K562 (cell line): ENCODE data around the gene OR14J1. TPM values are rescaled to one million over a fixed set of nuclear protein-coding genes. Genes with fewer than 3 reads are reported as not detected.

Experiments used
- ATAC-seq: fragments of 200-7000 bp; cut with Tn5 transposase; 3 replicates; pipeline ENCODE4 v1.9.1; 2020; ENCODE audit warnings: moderate library complexity
- BruUV-seq: library from RNA; stranded (reverse); fragments of 400-500 nt; replicated peaks from 2 replicates; lab custom pipeline; 2021; lab: Mats Ljungman, UMichigan
- CTCF ChIA-PET: fragments of 300-600 bp; formaldehyde crosslinking; extraction: SDS; loops from one replicate; lab custom pipeline; 2021; ENCODE audit warnings: low intra/inter-chr PET ratio; lab: Yijun Ruan, JAX
- POLR2A ChIA-PET: fragments of 300-600, 350-650 bp; sonication (Branson Sonifier 250); formaldehyde crosslinking; extraction: SDS; loops from one replicate; lab custom pipeline; 2021; ENCODE audit warnings: antibody characterized with exemption, inconsistent platforms; lab: Yijun Ruan, JAX
- DNase-seq, 4 experiments: peaks; one replicate each; pipeline versions ENCODE4 v3.0.0 to v3.0.0-alpha.2; 2011 to 2018; ENCODE audit warnings: low spot score in 3 of 4, mixed read lengths in 3 of 4; ENCODE audit errors: extremely low read depth in 1 of 4
- FAIRE-seq: peaks from 2 replicates; lab custom pipeline; 2011; peaks lifted over from hg19 to GRCh38; lab: Jason Lieb, UNC
- H2AFZ ChIP-seq: 2 replicates; pipeline ENCODE4 v1.6.0; 2011; ENCODE audit warnings: low read depth, low read length, control low read depth, inconsistent platforms
- H3K27ac ChIP-seq: fragments of 200-600 bp; 3 replicates; pipeline ENCODE4 v1.8.0; 2011; ENCODE audit warnings: low read depth, mild to moderate bottlenecking, control low read depth, inconsistent platforms, low read length, moderate library complexity, mixed read lengths; ENCODE audit errors: extremely low read depth
- H3K27me3 ChIP-seq, 2 experiments: fragments of 300-600 bp in 1 of 2; 2 replicates in 1 of 2; 3 replicates in 1 of 2; pipeline versions ENCODE4 v1.6.0 to v1.8.0; 2011; ENCODE audit warnings: inconsistent platforms in 2 of 2, low read length in 2 of 2, mild to moderate bottlenecking in 1 of 2, mixed read lengths in 1 of 2, moderate library complexity in 1 of 2; ENCODE audit not compliant: control insufficient read depth in 2 of 2, insufficient read depth in 2 of 2
- H3K36me3 ChIP-seq: fragments of 300-600 bp; 3 replicates; pipeline ENCODE4 v1.8.0; 2011; ENCODE audit warnings: mild to moderate bottlenecking, low read length, inconsistent platforms; ENCODE audit not compliant: control insufficient read depth, insufficient read depth
- H3K4me1 ChIP-seq, 2 experiments: fragments of 200-600 bp in 1 of 2; replicated peaks in 1 of 2; 2 replicates in 1 of 2; 3 replicates in 1 of 2; pipeline versions ENCODE4 v1.5.1 to v1.8.0; 2011; ENCODE audit warnings: inconsistent platforms in 2 of 2, low read length in 2 of 2, mild to moderate bottlenecking in 1 of 2, mixed read lengths in 1 of 2, moderate library complexity in 1 of 2; ENCODE audit not compliant: control insufficient read depth in 2 of 2, insufficient read depth in 2 of 2
- H3K4me2 ChIP-seq: 2 replicates; pipeline ENCODE4 v1.6.1; 2011; ENCODE audit warnings: low read length, control low read depth, inconsistent platforms, mixed read lengths; ENCODE audit not compliant: insufficient read depth
- H3K4me3 ChIP-seq: fragments of 200-600 bp; sonication (generic), shearing (Covaris generic); 2 replicates; pipeline ENCODE4 v1.5.1; 2016; ENCODE audit warnings: control low read depth, inconsistent platforms
- H3K79me2 ChIP-seq: fragments of 200-600 bp; 3 replicates; pipeline ENCODE4 v1.8.0; 2011; ENCODE audit warnings: low read length, inconsistent platforms; ENCODE audit not compliant: control insufficient read depth, insufficient read depth
- H3K9ac ChIP-seq, 2 experiments: 2 replicates each; pipeline versions ENCODE4 v1.6.0 to v1.6.1; 2011; ENCODE audit warnings: low read depth in 2 of 2, low read length in 2 of 2, control low read depth in 1 of 2, inconsistent platforms in 1 of 2, mild to moderate bottlenecking in 1 of 2, mixed read lengths in 1 of 2; ENCODE audit not compliant: insufficient read depth in 1 of 2
- H3K9me1 ChIP-seq: one replicate; pipeline ENCODE4 v1.6.0; 2011; ENCODE audit warnings: inconsistent platforms, mild to moderate bottlenecking, low read length, moderate library complexity; ENCODE audit not compliant: control insufficient read depth, insufficient read depth
- H3K9me3 ChIP-seq: replicated peaks from 2 replicates; pipeline ENCODE4 v1.5.1; 2011; ENCODE audit warnings: low read depth, low read length, inconsistent platforms; ENCODE audit not compliant: control insufficient read depth, insufficient read depth
- H4K20me1 ChIP-seq: replicated peaks from 2 replicates; pipeline ENCODE4 v1.6.1; 2011; ENCODE audit warnings: low read length, inconsistent platforms, mixed read lengths; ENCODE audit not compliant: control insufficient read depth, insufficient read depth
- C11orf30 ChIP-seq: fragments of 450-650 bp; IDR thresholded peaks from 2 replicates; pipeline ENCODE4 v1.6.1; 2016; ENCODE audit warnings: low read depth, mild to moderate bottlenecking
- ILF3 ChIP-seq: fragments of 450-650 bp; IDR thresholded peaks from 2 replicates; pipeline ENCODE4 v1.6.1; 2018; ENCODE audit warnings: antibody characterized with exemption, mild to moderate bottlenecking, moderate library complexity, borderline replicate concordance
- MAFF ChIP-seq: IDR thresholded peaks from 2 replicates; pipeline ENCODE4 v1.6.1; 2012; ENCODE audit warnings: low read length, improper control_type of control experiment
- NFE2 ChIP-seq: IDR thresholded peaks from 2 replicates; pipeline ENCODE4 v1.6.1; 2014; ENCODE audit warnings: antibody characterized with exemption, low read depth
- RBM17 ChIP-seq: fragments of 200-400 bp; formaldehyde crosslinking; IDR thresholded peaks from 2 replicates; pipeline ENCODE4 v1.6.1; 2017; ENCODE audit warnings: low read depth, mild to moderate bottlenecking, low read length, borderline replicate concordance
- RBM39 ChIP-seq: fragments of 200-400 bp; formaldehyde crosslinking; optimal IDR thresholded peaks from 2 replicates; pipeline ENCODE3; 2018; ENCODE audit warnings: low read depth, low read length
- RCOR1 ChIP-seq, 2 experiments: IDR thresholded peaks; 2 replicates each; pipeline ENCODE4 v1.6.1; 2012; ENCODE audit warnings: low read depth in 2 of 2, low read length in 2 of 2, borderline replicate concordance in 1 of 2, improper control_type of control experiment in 1 of 2
- TEAD1 ChIP-seq, 2 experiments: fragments of 450-650 bp in 1 of 2; sonication (generic) in 1 of 2; formaldehyde crosslinking; IDR thresholded peaks; 2 replicates each; pipeline versions ENCODE4 v1.4.0 to v1.8.0; 2020 to 2022; ENCODE audit warnings: mild to moderate bottlenecking in 2 of 2, missing genetic modification reagents in 1 of 2
- ZNF134 ChIP-seq: fragments of 250-450 bp; sonication (Bioruptor Pico); conservative IDR thresholded peaks from 2 replicates; pipeline ENCODE4 v1.4.0; 2020
- ZNF316 ChIP-seq: fragments of 450-650 bp; IDR thresholded peaks from 2 replicates; pipeline ENCODE4 v1.6.1; 2016
- in situ Hi-C: fragments of 300-500 bp; cut with MboI; formaldehyde crosslinking; loops from 4 replicates; pipeline ENCODE4 v1.15.0; 2018; ENCODE audit warnings: inconsistent platforms, mixed read lengths
- intact Hi-C: fragments of 100-400 bp; cut with micrococcal nuclease; formaldehyde crosslinking; loops from 2 replicates; pipeline ENCODE4 v1.14.2; 2022
- polyA plus RNA-seq, 8 experiments: library from polyadenylated mRNA; depleted of rRNA in 4 of 8; stranded (reverse) in 5 of 8; unstranded in 3 of 8; fragments of >200 nt; fragmentation: Nextera tagmentation in 2 of 8; fragmentation: Illumina TruSeq in 1 of 8; extraction: Ambion mirVana in 2 of 8; extraction: Trizol in 1 of 8; gene quantifications; 2 replicates each; pipeline versions ENCODE4 v1.2.1 to v1.2.3, GENCODE V29; 2011 to 2014; ENCODE audit warnings: inconsistent platforms in 1 of 8, missing spikeins in 1 of 8
- total RNA-seq, 7 experiments: library from RNA; depleted of rRNA in 6 of 7; stranded (reverse); fragments of >200 nt in 6 of 7; fragmentation: Illumina TruSeq in 2 of 7; extraction: Trizol in 2 of 7; gene quantifications; 2 replicates each; pipeline versions ENCODE4 v1.2.1 to v1.2.3, GENCODE V29; 2011 to 2021; ENCODE audit warnings: low replicate concordance in 1 of 7
- TF ChIP-seq, protein P1 (sequence below): fragments of 250-450 bp; sonication (Bioruptor Pico); IDR thresholded peaks from 2 replicates; pipeline ENCODE4 v1.4.0; 2020; ENCODE audit warnings: mild to moderate bottlenecking
- TF ChIP-seq, protein P2 (sequence below): fragments of 200-600 bp; sonication (generic); IDR thresholded peaks from one replicate; pipeline ENCODE4 v1.6.1; 2012; ENCODE audit warnings: mild to moderate bottlenecking, low read depth, low read length, inconsistent platforms

Gene OR14J1
- total and polyA plus RNA-seq, 9 of the 15 experiments (the other 6 are each of a cell fraction or from before 2014, with no cell fraction given), result not detected

DNA sequence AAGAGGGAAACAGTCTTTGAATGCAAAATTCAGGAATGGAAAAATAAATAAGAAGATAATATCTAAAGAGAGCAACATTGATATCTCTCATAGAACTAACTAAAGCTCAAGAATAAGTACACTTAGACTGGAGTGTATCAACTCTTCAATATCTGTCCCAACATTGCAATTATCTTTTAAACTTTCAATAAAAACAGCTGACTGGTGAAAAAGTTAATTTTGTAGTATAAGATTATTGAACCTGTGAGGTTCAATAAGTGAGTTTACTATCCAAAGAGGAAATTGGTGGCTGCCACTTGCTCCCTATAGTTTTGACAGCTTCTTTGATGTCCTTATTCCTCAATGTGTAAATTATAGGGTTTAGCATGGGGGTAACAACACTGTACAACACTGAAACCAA, 53.5 kb downstream of the OR14J1 start:
- POLR2A ChIA-PET, result no interaction called here
- H3K79me2 ChIP-seq, result no peaks in the 10 kb centered on the region
- no peak overlapping the region for H2AFZ ChIP-seq
- no peak overlapping the region for H3K4me2 ChIP-seq
- in situ Hi-C loops, result no loop called here
- FAIRE-seq, result no peak
- no peak overlapping the region for H3K4me3 ChIP-seq
- no peak overlapping the region for H3K9ac ChIP-seq
- no TSS peak for BruUV-seq
- TF ChIP-seq RBM39 (no peak), ZNF134 (CRISPR knock-in tag) (no peak), MAFF (peak; percentile 9; the same call in 1 of the 2 replicates), TEAD1 (CRISPR knock-in tag; IDR thresholded peaks at IDR 0.05) (no peak), C11orf30 (peak; percentile 31; the same call in 1 of the 2 replicates), NFE2 (no peak), RCOR1 (IDR thresholded peaks at IDR 0.05; ENCODE audit: borderline replicate concordance in 1 of 2, low read depth in 2 of 2, low read length in 2 of 2) (no peak), ILF3 (no peak), ZNF316 (peak; percentile 71), RBM17 (no peak)
- TF ChIP-seq, protein P1, sequence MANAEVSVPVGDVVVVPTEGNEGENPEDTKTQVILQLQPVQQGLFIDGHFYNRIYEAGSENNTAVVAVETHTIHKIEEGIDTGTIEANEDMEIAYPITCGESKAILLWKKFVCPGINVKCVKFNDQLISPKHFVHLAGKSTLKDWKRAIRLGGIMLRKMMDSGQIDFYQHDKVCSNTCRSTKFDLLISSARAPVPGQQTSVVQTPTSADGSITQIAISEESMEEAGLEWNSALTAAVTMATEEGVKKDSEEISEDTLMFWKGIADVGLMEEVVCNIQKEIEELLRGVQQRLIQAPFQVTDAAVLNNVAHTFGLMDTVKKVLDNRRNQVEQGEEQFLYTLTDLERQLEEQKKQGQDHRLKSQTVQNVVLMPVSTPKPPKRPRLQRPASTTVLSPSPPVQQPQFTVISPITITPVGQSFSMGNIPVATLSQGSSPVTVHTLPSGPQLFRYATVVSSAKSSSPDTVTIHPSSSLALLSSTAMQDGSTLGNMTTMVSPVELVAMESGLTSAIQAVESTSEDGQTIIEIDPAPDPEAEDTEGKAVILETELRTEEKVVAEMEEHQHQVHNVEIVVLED (CRISPR knock-in tag), result no peak
- TF ChIP-seq, protein P2, sequence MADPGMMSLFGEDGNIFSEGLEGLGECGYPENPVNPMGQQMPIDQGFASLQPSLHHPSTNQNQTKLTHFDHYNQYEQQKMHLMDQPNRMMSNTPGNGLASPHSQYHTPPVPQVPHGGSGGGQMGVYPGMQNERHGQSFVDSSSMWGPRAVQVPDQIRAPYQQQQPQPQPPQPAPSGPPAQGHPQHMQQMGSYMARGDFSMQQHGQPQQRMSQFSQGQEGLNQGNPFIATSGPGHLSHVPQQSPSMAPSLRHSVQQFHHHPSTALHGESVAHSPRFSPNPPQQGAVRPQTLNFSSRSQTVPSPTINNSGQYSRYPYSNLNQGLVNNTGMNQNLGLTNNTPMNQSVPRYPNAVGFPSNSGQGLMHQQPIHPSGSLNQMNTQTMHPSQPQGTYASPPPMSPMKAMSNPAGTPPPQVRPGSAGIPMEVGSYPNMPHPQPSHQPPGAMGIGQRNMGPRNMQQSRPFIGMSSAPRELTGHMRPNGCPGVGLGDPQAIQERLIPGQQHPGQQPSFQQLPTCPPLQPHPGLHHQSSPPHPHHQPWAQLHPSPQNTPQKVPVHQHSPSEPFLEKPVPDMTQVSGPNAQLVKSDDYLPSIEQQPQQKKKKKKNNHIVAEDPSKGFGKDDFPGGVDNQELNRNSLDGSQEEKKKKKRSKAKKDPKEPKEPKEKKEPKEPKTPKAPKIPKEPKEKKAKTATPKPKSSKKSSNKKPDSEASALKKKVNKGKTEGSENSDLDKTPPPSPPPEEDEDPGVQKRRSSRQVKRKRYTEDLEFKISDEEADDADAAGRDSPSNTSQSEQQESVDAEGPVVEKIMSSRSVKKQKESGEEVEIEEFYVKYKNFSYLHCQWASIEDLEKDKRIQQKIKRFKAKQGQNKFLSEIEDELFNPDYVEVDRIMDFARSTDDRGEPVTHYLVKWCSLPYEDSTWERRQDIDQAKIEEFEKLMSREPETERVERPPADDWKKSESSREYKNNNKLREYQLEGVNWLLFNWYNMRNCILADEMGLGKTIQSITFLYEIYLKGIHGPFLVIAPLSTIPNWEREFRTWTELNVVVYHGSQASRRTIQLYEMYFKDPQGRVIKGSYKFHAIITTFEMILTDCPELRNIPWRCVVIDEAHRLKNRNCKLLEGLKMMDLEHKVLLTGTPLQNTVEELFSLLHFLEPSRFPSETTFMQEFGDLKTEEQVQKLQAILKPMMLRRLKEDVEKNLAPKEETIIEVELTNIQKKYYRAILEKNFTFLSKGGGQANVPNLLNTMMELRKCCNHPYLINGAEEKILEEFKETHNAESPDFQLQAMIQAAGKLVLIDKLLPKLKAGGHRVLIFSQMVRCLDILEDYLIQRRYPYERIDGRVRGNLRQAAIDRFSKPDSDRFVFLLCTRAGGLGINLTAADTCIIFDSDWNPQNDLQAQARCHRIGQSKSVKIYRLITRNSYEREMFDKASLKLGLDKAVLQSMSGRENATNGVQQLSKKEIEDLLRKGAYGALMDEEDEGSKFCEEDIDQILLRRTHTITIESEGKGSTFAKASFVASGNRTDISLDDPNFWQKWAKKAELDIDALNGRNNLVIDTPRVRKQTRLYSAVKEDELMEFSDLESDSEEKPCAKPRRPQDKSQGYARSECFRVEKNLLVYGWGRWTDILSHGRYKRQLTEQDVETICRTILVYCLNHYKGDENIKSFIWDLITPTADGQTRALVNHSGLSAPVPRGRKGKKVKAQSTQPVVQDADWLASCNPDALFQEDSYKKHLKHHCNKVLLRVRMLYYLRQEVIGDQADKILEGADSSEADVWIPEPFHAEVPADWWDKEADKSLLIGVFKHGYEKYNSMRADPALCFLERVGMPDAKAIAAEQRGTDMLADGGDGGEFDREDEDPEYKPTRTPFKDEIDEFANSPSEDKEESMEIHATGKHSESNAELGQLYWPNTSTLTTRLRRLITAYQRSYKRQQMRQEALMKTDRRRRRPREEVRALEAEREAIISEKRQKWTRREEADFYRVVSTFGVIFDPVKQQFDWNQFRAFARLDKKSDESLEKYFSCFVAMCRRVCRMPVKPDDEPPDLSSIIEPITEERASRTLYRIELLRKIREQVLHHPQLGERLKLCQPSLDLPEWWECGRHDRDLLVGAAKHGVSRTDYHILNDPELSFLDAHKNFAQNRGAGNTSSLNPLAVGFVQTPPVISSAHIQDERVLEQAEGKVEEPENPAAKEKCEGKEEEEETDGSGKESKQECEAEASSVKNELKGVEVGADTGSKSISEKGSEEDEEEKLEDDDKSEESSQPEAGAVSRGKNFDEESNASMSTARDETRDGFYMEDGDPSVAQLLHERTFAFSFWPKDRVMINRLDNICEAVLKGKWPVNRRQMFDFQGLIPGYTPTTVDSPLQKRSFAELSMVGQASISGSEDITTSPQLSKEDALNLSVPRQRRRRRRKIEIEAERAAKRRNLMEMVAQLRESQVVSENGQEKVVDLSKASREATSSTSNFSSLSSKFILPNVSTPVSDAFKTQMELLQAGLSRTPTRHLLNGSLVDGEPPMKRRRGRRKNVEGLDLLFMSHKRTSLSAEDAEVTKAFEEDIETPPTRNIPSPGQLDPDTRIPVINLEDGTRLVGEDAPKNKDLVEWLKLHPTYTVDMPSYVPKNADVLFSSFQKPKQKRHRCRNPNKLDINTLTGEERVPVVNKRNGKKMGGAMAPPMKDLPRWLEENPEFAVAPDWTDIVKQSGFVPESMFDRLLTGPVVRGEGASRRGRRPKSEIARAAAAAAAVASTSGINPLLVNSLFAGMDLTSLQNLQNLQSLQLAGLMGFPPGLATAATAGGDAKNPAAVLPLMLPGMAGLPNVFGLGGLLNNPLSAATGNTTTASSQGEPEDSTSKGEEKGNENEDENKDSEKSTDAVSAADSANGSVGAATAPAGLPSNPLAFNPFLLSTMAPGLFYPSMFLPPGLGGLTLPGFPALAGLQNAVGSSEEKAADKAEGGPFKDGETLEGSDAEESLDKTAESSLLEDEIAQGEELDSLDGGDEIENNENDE, result no peak
- TF ChIP-seq, all 486 proteins: peak for 3
- H3K9me1 ChIP-seq, result no peaks in the 10 kb centered on the region
- 0 out of 5 replicates have a peak, but pooled peaks cover 0 to 3% of the 10 kb centered on the region in 2 experiments for H3K27me3 ChIP-seq
- intact Hi-C loops, result no loop called here
- H3K36me3 ChIP-seq, result no peaks in the 10 kb centered on the region
- no peak for ATAC-seq
- H3K4me1 ChIP-seq, result no peaks in the 10 kb centered on the region
- CTCF ChIA-PET, result no interaction called here
- no peaks in the 10 kb centered on the region for H4K20me1 ChIP-seq
- no peak overlapping the region for H3K27ac ChIP-seq
- H3K9me3 ChIP-seq, result no peaks in the 10 kb centered on the region
- no peak for DNase-seq
